Epithelial cell of proximal tubule (primary cell): ENCODE data around the gene EMC6. TPM values are rescaled to one million over a fixed set of nuclear protein-coding genes. Genes with fewer than 3 reads are reported as not detected.

ENCODE experiments used
- DNase-seq: peaks from one replicate; pipeline ENCODE4 v3.0.0-alpha.2; 2011; ENCODE audit warnings: low read depth
- H3K4me3 ChIP-seq: 2 replicates; pipeline ENCODE4 v1.5.1; 2011; ENCODE audit warnings: low read depth, mild to moderate bottlenecking, low read length
- total RNA-seq: library from RNA; depleted of rRNA; stranded (reverse); fragments of >200 nt; gene quantifications from 2 replicates; pipeline ENCODE4 v1.2.3, GENCODE V29; 2015
- TF ChIP-seq, protein P1 (sequence below): conservative IDR thresholded peaks from 2 replicates; pipeline ENCODE4 v1.5.1; 2012; ENCODE audit warnings: low read depth, mild to moderate bottlenecking, low read length

The EMC6 gene
- total RNA-seq, 1 donor from 2014 or later = 25.6 TPM

DNA sequence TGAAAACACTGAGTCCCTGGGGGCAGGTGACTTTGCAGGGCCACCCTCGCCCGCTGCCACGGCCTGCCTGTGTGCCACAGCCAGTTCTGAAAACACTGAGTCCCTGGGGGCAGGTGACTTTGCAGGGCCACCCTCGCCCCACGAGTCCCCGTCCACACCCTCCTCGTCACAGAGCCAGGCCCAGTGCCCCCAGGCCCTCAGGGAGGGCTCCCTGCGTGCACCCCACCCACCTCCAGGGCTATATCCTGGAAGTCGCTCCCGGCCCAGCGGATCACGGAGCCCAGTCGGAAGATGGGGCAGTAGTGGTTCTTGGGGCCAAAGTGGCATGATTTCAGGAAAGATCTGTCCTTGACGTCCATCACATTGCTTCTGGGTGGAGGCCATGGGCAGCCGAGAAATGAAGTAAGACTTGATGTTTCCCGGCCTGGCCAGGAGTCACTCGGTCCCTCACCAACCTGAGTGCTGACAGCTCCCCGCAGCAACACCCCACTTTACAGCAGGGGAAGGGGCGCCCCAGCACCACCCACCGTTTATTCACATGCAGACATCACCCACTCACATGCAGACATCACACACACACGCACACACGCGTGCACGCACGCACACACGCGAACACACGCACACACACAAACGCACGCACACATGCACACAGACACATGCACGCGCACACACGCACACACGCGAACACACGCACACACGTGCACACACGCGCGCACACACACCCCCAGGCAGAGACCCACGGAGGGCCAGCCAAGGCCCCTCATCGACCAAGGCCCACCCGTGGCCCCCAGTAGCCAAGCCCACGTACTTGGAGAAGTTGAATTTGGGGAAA lies 20.9 kb downstream of the EMC6 start:
- no peak for DNase-seq
- TF ChIP-seq, protein P1, sequence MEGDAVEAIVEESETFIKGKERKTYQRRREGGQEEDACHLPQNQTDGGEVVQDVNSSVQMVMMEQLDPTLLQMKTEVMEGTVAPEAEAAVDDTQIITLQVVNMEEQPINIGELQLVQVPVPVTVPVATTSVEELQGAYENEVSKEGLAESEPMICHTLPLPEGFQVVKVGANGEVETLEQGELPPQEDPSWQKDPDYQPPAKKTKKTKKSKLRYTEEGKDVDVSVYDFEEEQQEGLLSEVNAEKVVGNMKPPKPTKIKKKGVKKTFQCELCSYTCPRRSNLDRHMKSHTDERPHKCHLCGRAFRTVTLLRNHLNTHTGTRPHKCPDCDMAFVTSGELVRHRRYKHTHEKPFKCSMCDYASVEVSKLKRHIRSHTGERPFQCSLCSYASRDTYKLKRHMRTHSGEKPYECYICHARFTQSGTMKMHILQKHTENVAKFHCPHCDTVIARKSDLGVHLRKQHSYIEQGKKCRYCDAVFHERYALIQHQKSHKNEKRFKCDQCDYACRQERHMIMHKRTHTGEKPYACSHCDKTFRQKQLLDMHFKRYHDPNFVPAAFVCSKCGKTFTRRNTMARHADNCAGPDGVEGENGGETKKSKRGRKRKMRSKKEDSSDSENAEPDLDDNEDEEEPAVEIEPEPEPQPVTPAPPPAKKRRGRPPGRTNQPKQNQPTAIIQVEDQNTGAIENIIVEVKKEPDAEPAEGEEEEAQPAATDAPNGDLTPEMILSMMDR = no peak
- H3K4me3 ChIP-seq = no peak overlapping the region

DNA sequence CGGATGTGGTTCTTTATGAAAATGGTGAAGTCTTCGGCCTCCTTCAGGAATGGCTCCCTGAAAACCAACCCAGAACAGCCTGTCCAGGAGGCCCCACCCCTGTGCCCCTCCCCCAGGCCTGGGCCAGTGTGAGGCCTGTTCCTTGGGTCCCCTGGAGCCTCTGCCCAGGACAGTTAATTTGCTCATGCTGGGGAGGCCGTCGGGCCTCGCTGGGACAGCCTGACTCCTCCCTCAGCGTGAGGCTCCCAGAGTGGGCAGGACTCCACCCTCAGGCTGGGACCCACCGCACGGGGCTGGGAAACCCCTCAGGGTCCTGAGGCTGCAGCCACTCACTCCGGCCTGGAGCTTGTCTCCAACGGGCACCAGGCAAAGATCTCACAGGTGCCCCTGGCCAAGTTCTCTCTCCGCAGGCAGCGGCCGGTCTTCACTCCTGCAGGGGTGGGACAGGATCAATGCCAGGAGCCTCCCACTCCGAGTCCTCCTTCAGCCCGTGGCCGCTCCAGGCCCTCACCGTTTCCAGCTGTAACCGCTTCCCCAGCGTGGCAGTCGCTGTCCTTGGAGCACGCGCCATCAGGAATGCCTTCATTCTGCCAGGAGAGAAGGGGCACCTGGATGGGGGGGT lies 21.6 kb downstream of the EMC6 start:
- no peak for DNase-seq
- no peak overlapping the region for H3K4me3 ChIP-seq
- TF ChIP-seq, protein P1 = no peak

DNA sequence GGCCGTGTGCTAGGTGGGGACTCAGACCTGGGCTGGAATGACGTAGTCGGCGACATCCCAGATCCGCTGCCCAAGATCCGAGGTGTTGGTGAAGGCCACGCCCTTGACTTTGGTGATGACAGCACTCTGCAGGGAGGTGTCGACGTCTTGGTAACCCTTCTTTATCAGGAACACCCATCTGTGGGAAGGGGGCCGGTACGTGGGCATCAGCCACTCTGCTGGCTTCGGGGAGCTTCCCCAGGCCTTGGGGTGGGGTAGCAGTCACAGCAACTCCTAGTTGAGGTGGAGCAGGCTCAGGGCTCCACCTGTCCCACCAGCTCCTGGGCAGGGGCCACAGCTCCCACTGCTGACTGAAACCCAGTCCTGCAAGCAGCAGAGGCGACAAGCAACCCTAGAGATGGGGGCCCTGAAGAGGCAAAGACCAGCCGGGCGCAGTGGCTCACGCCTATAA lies 23.0 kb downstream of the EMC6 start:
- no peak overlapping the region for H3K4me3 ChIP-seq
- no peak for DNase-seq
- TF ChIP-seq, protein P1 = no peak

DNA sequence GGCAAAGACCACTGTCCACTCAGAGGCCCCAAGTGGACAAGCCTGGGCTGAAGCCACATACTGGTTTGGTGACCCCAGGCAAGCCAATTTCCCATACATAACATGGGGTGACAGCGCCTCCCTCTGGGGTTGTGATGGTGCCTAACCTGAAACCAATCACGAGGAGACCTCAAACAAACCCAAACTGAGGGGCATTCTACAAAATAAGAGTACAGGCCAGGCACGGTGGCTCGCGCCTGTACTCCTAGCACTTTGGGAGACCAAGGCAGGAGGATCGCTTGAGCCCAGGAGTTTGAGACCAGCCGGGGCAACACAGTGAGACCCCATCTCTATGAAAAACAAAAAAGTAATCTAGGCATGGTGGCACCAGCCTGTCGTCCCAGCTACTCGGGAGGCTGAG lies 23.7 kb downstream of the EMC6 start:
- TF ChIP-seq, protein P1 = peak; percentile 20
- H3K4me3 ChIP-seq = no peak overlapping the region
- no peak for DNase-seq

DNA sequence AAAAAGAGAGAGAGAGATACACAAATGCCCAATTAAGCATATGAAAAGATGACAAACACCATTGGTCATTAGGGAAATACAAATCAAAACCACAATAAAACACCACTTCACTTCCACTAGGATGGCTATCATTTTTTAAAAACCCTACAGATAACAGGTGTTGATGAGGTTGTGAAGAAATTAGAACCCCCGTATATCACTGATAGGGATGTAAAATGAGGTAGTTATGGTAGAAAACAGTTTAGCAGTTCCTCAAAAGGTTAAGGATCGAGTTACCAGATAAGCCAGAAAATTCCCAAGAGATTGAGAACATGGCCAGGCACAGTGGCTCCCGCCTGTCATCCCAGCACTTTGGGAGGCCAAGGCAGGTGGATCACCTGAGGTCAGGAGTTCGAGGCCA lies 24.5 kb downstream of the EMC6 start:
- TF ChIP-seq, protein P1 = no peak
- no peak overlapping the region for H3K4me3 ChIP-seq
- no peak for DNase-seq

DNA sequence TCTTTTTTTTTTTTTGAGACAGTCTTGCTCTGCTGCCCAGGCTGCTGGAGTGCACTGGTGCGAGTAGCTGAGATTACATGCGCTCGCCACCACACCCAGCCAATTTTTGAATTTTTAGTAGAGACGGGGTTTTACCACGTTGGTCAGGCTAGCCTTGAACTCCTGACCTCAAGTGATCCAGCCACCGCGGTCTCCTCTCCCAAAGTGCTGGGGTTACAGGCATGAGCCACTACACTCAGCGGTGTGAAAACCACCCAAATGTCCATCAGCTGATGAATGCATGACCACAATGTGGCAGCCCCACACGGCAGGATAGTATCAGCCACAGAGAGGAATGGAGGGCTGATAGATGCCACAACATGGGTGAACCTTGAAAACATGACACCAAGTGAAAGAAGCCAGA lies 25.2 kb downstream of the EMC6 start:
- no peak overlapping the region for H3K4me3 ChIP-seq
- no peak for DNase-seq
- TF ChIP-seq, protein P1 = no peak
